ENCODE measurements around the gene PLXNA1. TPM values are rescaled to one million over a fixed set of nuclear protein-coding genes. Genes with fewer than 3 reads are reported as not detected.

Gene PLXNA1
- total and polyA plus RNA-seq, 2 experiments from 2014 or later = 11.0 to 73.5 TPM

- TF ChIP-seq CTCF (conservative IDR thresholded peaks at IDR 0.05; ENCODE audit: low read depth in 2 of 2) (no peak), JUNB (IDR thresholded peaks at IDR 0.05; ENCODE audit: unreplicated experiment) (no peak), REST (IDR thresholded peaks at IDR 0.05; ENCODE audit: unreplicated experiment) (no peak), CREB1 (CRISPR knock-in tag; IDR thresholded peaks at IDR 0.05; ENCODE audit: low read depth) (no peak), ZNF114 (CRISPR knock-in tag; IDR thresholded peaks at IDR 0.05) (no peak), NANOG (IDR thresholded peaks at IDR 0.05; ENCODE audit: borderline replicate concordance) (no peak), POLR2AphosphoS5 (IDR thresholded peaks at IDR 0.05; ENCODE audit: low read depth) (no peak)
These were observed 48.5 kb downstream of the PLXNA1 start (continued) for GRCh38 chr3:127031413-127031810.

GRCh38 chr3:127031845-127032244 lies 48.9 kb downstream of the PLXNA1 start:
- H3K9me2 ChIP-seq (ENCODE audit: insufficient read depth) = no peaks in the 10 kb centered on the region
- no peak overlapping the region for H3K4me2 ChIP-seq
- H3K4me1 ChIP-seq (ENCODE audit: insufficient read depth) = no peaks in the 10 kb centered on the region
- H3K79me2 ChIP-seq (replicated peaks; ENCODE audit: insufficient read depth) = no peaks in the 10 kb centered on the region
- H4K20me1 ChIP-seq (replicated peaks; ENCODE audit: insufficient read depth) = no peaks in the 10 kb centered on the region; the same call in 1 of the 2 replicates
- no peak overlapping the region for H3K27ac Mint-ChIP-seq
- no peak for ATAC-seq
- no peaks in the 10 kb centered on the region for H3K9me3 Mint-ChIP-seq
- no peaks in the 10 kb centered on the region for H3K36me3 ChIP-seq (ENCODE audit: insufficient read depth)
- no peak overlapping the region for H3K4me3 Mint-ChIP-seq
- peaks cover 15% of the 10 kb centered on the region for H3K36me3 Mint-ChIP-seq (ENCODE audit: low read depth)
- H3K27ac ChIP-seq (ENCODE audit: low read depth) = no peak overlapping the region
- no peak overlapping the region for H2AFZ ChIP-seq
- DNase-seq (ENCODE audit: low spot score) = no peak
- H3K27me3 Mint-ChIP-seq (ENCODE audit: insufficient read depth, low read depth, poor library complexity) = peaks cover 15% of the 10 kb centered on the region
- H3K27me3 ChIP-seq (ENCODE audit: insufficient read depth) = no peaks in the 10 kb centered on the region
- H3F3A ChIP-seq (replicated peaks; ENCODE audit: low read depth) = no peaks in the 10 kb centered on the region
- no peaks in the 10 kb centered on the region; the same call in 2 of the 3 replicates for H3K4me1 Mint-ChIP-seq
- no peak overlapping the region for H3K4me3 ChIP-seq
- TF ChIP-seq CTCF (conservative IDR thresholded peaks at IDR 0.05; ENCODE audit: low read depth in 2 of 2) = no peak
- no peak for TF ChIP-seq EZH2 (IDR thresholded peaks at IDR 0.05; ENCODE audit: low read depth, unreplicated experiment)
- TF ChIP-seq ETS1 (IDR thresholded peaks at IDR 0.05) = no peak
- no peak for TF ChIP-seq ZNF331 (CRISPR knock-in tag; IDR thresholded peaks at IDR 0.05; ENCODE audit: low read depth)
- no peak for TF ChIP-seq ZNF462 (CRISPR knock-in tag; IDR thresholded peaks at IDR 0.05)

Measured in GM23338 (cell line).